Forelimb muscle (tissue), 1 donor: ENCODE data around the gene BCOR. TPM values are rescaled to one million over a fixed set of nuclear protein-coding genes. Genes with fewer than 3 reads are reported as not detected.

Experiments
- DNase-seq: peaks from one replicate; pipeline ENCODE4 v3.0.0-alpha.2; 2013; ENCODE audit warnings: low read depth
- polyA plus RNA-seq: library from polyadenylated mRNA; unstranded; fragments of 120-200 nt; gene quantifications from one replicate; pipeline ENCODE4 v1.2.1, GENCODE V29; 2013; ENCODE audit not compliant: insufficient read length

The BCOR gene
- polyA plus RNA-seq, 1 donor, result 24.0 TPM

DNA sequence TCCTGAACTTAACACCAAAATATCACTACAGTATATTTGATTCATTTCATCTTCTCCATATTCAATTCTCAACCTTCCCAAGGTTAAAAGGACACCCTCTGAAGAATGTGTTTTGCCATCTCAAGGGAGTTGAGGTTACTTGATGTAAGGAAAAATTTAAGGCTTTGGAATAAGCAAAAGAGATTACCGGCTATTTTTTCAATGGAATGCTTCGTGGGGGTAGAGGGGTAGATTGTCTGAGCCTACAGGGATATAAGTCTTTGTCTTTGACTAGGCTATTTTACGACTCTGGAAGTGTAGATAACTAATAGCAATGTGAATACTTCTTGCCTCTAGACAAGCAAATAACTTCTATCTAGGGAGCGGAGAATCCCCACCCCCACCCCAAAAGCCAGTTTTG lies 78.2 kb downstream of the BCOR start:
- DNase-seq, result no peak

DNA sequence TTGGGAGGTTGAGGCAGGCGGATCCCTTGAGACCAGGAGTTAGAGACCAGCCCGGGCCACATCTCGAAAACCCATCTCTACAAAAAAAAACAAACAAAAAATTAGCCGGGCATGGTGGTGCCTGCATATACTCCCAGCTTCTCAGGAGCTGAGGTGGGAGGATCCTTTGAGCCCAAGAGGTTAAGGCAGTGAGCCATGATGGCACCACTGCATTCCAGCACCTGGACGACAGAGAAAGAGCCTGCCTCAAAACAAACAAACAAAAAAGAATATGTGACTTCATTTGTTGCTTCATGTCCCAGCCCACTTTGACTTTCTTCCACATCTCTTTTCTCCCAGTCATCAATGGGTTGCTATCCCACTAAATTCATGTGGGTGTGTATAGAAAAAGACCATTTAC lies 79.7 kb downstream of the BCOR start:
- DNase-seq, result no peak

DNA sequence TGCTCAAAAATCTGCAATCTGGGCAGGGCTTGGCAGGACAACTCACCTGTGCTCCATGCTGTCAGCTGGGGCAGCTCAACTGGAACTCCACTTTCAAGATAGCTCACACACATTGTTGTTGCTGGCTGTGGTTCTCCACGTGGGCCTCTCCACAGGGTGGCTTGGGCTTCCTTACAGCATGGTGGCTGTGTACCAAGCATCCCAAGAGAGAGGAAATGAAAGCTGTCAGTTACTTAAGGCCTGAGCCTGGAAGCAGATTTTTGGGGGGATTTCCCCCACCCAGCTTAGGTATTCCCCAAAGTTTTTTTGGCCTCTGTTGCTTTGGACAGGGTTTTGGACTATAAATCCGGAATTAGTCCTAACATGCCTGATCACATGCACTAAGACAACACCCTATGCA lies 81.0 kb downstream of the BCOR start:
- no peak for DNase-seq

DNA sequence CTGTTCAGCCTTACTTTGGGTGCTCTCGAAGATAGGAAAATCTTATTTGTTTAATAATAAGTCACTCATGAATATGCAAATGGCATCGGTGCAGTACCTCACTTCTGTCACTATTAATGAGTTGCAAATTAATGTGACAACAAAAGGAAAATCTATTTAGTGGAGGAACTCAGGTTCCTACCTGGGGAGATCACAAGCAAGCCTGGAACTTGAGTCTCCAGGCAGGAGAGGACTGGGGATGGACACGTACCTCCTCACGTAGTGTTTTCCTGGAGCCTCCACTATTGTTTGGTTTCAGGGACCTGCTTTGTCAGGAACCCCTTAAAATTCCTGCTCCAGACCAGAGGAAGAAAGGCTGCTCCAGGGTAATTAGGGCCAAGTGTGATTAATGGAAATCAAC lies 82.1 kb downstream of the BCOR start:
- DNase-seq, result no peak

DNA sequence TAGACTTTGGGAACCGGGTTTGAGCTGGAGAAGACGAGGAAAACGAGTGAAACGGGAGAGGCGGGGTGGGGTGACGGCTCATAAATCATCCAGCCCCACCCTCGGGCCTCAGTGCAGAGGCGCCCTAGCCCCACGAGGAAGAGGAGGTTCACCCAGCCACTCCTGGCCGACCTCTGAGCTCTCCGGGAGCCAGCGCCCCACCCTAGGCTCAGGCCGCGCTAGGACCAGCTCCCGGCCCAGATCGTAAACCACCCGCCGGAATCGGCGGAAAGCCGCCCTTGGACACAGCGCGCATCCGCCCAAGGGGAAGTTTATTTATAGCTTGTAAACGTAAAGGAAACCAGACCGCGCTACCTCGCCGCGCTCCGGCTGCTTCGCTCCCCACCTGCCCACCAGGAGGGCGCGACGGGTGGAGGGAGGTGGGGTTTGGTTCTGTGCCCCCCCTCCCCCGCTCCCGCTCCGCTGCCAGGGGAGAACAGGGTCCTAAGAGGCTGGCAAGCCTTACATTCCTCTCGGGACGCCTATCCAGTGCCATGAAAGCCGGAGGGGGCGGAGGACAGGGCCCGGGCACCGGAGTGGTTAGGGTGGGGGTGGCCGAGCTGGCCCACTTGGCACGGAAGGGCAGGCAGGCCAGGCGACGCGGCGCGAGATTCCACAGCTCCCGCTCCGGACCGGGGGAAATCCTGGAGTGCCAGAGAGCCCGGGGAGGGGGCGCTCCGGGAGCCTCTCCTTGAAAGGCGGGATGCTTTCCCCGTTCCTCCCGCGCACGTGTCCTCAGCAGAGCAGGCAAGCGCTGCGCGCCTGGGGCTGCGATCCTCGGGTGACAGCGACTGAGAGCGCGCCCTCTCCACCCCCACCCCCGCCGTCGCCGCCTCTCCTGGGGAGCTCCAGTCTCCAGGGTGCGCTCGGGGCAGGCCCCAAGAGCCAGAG lies 84.2 kb downstream of the BCOR start:
- no peak for DNase-seq

DNA sequence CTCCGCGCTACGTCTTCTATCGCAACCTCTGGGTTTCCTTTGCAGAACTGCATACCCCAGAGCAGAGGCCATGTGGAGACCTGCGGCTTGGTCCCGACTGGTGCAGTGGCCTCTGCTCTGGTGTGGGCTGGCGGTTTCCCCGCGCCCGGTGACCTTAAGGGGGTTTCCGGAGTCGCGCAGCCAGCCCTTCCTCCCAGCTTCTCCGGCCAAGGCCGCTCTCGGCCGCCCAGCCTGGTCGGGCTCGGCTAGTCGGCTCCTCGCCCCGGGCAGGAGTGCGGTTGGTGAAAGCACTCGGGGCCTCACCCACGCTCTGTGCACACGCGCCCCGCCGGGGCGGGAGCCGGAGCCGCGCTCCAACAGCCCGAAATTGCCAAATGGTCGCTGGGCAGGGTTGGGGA lies 84.9 kb downstream of the BCOR start:
- no peak for DNase-seq

DNA sequence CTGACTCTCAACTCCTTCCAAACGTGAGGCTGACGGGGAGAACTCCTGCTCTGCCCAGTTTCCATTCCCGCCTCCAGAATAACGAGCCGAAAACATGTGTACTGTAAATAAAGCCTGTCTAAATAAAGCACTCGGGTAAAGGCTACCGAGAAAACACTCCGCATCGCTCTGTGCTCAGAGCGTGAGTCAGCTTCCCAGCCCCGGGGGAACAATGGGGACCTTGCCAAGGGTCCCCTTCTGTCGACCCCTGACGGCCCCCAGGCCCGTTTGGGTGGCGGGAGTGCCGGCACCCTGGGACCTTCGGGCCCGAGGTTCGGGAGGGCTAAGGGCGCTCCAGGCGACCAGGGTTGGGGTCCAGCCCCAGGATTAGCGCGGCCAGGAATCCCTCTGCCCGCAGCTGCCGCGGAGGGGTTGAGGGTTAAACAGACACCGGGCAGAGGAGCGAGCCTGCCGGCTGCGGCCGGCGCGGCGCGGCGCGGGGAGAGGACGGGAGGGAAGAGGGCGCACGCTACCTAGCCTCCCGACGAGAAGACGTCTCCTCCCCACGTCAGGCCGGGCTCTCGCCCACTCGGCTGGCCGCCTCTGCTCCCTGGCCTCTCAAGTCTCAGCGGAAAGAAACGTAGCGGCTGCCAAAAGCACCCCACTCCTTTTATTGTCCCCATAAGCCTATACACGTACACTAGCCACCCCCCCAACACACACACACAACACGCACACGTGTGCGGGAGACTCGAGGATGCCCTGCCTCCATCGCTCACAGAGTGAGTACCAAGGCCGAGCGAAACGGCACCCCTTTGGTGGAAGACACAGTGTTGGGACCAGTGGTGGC lies 85.5 kb downstream of the BCOR start:
- DNase-seq, result no peak

DNA sequence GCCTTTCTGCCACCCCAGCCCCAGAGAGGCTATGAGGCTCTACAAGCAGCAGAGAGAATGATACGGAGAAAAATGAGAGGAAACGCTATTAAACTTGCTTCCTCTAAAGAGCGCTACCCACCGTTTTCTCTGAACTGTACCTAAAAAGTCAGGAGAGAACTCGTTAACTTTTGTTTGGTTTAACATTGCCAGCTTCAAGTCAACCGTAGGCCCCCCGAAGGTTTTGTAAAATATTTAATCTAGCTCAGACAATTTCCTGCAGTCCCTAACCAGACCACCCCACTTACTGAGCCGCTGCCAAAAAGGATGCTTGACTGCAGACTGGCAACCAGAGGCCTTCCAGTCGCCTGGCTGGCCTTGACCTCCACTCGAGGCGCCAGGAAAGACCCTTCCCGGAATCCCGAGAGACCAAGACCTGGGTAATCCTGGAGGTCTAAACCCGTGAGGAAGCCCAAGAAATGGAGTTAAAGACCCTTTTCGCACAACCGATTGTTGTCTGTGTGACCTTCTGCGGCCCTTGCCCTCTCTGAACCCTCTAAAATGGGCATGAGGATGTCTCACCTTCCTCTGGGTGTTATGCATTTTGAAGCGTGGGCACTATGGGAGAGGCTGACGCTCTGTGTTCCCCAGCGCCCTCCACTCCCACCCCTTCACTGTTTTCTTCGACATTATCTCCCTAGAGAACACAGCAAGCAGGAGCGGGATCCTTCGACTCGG lies 86.3 kb downstream of the BCOR start:
- no peak for DNase-seq

DNA sequence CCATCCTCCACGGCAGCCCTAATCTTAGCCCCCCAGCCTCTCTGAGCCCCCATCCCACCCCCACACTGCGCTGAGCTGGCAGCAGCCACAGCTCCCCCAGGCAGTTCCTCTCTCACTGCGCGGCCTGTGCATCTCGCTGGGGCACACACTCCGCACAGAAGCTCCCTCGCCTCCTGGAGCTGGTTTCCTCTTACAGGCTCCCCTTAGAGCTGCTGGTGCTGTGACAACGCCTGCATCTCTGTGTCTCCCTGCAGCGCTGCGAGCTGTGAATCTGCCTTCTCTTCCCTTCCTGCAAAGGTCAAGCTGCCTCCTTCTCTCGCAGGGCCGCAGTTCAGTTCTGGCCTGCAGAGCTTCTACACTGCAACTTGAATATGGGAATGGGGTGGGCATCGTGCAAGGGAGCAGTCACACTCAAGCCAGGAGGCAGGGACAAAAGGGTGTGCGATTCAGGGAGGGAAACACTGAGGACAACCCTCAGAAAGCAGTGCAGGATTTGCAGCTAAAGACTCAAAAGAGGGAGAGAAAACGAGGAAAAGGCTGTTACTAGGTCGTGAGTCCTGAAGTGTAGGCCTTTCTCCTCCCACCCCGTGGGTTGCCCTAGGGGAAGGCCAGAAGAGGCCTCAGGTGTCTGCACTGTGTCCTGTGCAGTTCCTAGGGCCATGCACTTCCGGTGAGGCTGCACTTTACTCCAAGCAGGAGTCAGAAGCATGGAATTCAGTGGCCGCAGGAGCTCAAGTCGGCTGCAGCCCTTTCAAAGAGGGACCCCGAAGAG lies 87.0 kb downstream of the BCOR start:
- DNase-seq, result no peak

DNA sequence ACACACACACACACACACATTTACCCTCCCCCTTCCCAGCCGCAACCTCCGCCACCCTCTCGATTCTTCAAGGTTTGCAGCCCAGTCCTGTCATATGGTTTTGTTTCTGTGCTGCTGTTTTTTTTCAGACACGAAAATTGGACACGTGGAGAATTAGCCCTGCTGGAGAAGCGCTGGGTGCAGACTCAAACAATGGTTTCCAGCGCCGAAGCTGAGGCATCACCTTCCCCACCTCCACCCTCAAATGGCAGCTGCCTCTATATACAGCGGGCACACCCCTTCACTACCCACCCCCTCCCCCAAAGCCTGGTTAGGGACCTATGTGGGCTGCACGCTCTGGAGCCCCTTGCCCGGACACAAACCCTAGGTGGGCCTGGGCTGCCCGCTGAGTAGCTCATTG lies 87.9 kb downstream of the BCOR start:
- no peak for DNase-seq

DNA sequence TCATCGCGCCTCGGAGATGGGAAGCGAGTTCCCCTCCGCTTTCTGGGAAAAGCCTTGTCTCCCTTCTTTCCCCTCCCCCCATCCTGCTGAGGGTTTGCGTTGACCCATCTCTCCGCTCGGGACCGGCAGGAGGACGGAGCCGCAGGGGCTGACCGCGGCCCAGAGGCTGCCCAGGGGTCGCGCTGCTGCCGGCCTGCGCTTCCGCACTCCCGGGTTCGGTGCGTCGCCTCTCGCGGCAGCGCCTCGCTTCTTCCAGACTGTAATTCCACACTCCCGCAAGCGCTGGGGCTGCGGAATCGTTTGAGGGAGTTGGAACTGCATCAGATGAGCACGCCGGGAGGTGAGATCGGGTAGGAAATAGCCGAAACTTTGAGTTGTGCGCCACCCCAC lies 88.3 kb downstream of the BCOR start:
- DNase-seq, result no peak

DNA sequence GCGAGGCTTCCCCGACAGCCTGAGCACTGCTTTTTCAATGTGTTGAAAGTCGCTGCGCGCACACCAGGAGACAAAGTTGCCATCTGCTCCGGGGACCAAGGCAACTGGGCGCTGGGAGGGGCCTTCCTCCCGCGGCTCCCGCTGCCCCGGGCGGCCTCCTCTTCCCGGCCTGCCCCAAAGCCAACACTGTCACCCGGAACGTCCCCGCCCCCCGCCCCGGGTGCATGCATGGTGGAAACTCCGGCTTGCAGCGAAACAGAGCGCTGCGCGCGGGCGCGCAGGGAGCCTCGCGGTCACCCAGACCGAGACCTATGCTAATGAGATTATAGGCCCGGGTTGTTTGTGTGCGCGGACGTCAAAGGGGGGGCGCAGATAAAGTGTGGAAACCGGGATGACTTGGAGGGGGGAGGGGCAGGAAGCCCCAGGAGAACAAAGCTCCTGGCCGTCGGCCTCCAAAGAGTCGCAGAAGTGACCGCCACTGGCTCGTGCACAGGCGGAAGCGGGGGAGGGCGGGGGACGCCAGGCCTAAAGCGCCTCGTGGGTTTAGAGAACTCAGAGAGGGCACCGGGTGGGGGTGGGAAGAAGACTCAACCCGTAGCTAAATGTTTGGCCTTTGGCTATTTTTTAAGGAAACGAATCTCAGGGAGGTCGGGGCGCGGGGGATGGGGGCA lies 88.8 kb downstream of the BCOR start:
- no peak for DNase-seq

DNA sequence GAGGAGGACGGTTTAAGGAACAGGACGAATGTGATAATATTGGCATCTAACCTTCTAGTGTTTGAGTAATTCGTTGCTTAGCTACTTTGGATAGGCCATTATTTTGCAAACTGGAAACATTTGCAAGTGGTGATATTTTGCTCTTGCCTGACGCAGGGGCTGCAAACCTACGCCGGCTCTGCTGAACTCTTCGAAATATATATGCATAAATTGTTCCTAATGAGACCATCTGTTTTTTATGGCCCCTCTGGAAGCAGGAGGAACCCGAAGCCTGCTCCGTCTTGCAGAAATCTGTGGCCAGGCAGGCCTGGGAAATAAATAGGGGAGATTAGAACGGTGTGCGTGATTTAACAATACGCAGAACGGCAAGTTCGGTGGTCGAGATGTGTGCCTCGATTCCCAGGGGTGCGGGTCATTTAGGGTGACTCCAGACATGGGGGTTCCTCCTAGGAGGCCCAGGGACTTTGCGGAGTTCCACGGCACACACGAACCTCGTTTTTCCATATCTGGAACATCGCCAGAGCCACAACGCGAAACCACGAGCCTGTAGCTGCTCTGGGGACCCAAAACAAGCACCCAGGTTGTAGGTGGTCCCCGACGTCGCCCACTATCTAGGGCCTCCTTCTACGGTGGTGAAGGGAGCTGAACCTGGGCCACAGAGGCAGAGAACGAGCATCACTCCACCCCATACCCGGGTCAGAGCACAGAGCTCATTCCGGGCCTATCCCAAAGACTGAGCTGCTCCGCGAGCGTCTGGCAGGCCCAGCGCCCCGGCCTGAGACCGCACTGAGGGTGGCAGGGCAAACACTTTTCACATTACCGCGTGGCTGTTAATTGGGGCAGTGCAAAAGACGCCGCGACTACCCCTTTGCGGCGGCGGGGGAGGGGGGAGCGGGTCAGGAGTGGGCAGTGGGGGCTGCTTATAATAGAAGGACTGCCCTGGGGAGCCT lies 89.7 kb downstream of the BCOR start:
- no peak for DNase-seq

DNA sequence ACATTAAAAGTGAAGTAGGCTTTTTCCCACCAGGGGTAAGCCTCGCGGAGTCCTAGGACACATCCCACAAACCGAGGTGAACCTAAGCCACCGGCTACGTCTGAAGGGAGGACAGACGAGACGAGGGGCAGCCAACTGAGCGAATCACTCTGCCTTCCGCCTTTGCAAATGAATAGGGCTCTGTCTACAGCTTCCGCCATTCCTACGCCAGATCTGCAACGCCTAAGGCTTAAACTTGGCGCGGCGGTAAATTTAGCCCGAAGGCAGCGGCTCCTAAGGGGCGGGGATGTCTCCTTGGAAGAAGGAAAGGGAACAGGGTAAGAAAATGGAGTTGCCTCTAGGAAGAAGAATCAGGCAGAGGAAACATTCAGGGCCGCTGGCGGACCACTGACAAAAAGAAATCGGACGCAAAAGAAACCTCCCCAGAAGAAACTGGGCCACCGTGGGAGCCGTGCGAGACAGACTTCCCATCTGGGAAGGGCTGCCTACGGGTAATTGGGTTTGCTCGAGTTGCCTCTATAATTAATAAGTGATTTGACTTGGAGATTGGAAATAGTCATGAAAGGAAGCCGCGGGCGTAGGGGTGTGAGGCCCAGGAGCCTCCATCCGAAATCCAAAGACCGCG lies 90.5 kb downstream of the BCOR start:
- no peak for DNase-seq

DNA sequence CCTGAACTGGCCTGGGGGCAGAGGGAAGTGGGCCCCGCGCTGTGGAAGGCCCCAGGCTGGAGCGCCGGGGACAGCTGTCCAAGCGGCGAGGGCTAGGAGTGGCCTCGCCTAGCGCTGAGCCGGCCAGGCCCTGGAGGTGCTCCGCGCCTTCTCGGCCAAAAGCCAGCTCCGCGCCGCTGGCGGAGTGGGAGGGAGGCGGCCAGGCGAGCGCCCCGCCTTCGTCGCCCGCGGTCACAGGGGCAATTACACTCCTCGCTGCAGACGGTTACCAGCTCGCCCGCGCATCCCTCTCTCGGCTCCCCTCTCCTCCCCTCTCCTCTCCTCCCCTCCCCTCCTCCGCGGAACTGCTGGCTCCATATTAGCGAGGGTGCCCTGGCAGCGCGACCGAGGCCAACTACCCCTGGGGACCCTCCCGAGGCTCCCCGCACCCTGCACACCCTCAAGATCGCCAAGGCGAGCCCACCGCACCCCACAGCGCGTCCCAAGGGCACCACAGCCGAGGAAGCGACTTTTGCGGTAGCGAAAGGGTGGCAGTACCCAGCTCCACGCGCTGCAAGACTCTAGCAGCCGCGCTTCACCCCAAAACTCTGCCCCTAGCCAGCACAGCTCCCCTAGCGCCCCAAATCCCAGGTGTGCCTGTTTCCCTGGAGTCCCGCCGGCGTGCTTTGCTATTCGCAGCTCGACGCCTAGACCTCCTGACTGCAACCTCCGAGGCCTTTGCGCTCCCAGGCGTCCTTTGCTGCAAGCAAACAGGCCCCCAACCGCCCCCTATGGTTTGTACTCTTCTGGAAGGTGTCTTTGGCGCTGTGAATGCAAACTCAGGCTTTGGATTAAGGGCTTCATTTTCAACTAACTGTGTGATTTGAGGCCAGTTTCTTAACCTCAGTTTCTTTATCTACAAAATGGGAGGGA lies 91.4 kb downstream of the BCOR start:
- no peak for DNase-seq

DNA sequence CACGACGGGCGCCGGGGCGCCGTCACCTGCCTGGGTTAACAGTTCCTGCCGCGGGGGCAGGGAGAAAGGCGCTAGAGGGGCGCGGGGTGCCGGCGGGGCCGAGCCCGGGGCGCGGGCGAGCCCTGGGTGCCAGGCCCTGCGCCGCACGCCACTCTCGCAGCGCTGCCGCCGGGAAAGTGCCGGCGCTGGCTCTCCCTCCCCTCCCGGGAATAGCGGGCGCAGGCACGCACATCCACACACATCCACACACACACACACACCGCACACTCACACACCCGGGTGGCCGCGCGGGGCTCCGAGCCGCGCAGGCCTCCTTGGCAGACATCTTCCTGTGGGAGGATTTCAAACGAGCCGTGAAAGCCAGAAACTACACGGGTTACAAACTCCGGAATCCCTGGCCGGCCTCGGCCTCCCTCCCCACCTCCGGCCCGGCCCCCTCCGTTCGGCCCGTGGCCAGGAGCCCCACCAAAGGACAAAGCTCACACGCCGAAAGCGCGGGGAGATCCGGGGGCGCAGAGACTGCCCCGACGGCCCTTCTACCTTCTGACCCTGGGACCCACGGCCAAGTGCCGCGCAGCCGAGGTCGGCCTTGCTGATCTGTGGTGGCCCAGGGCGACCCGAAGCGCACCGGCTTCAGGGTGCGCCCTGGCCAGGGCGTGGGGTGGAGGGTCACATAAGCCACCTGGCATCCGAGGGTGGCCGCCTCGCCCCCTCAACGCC lies 92.3 kb downstream of the BCOR start:
- no peak for DNase-seq

DNA sequence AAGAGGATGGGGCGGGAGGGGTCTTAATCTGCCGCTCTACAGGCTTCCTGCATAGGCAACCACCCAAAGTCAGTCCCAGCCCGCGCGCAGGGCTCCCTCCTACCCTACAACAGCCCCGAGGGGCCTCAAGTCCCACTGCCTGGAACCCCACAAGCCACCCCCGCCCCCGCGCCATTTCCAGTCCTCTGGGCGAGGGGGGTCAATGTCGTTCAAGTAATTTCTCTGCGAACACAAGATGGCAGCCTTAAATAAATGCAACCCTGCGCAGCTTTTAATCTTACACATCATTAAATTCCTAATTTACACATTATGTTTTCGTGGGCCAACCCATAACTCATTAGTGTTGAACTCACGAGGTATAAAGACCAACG lies 92.9 kb downstream of the BCOR start:
- DNase-seq, result no peak

DNA sequence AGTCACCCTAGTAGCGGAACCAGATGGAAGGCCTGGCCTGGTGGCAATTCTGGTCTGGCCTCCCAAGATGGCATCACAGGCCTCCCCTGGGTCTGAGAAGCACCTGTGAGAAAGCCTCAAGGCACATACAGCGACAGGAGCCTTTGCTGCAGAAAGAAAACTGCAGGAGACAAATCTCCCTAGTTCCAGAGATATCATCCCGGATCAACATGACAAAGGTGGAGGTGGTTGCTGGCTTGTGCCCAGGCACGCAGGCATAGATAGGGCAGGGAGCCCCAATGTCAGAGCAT lies 93.6 kb downstream of the BCOR start:
- no peak for DNase-seq
